ENCODE measurements around the gene MAN1C1. TPM values are rescaled to one million over a fixed set of nuclear protein-coding genes. Genes with fewer than 3 reads are reported as not detected.

MAN1C1 gene
- total RNA-seq, 6 experiments from 2014 or later = 10.7 to 38.8 (median 21.0) TPM

DNA sequence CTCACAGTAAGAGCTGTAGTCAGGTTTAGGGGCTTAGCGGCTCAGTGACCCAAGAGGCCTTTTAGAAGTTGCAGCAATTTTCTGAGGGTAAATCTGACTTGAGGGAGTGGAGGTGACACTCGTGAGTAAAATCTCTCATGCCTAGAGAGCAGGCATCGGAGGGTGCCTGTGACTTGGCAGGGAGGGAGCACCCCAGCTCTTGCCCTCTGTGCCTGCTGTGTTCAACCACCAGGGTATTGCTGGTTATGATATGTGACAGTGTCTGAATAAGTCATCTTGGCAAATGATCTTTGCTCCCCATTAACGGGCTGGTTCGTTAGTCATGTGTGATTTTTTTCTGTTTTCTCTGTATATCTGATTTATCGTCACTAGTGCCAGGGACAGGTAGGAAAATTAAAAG is 5.9 kb downstream of the MAN1C1 start:
- ATAC-seq (no peak), DNase-seq (no peak)
- Histone ChIP-seq H3K4me3 (no peak overlapping the region), H3K27me3 (no peaks in the 10 kb centered on the region), H3K4me1 (peaks cover 0 to 16% (median 7%) of the 10 kb centered on the region in 4 donors), H3K9me3 (no peaks in the 10 kb centered on the region), H3K36me3 (no peaks in the 10 kb centered on the region), H3K27ac (no peak overlapping the region)
- WGBS (ENCODE audit: insufficient coverage, low coverage, low lambda C conversion rate, missing lambda C conversion rate) = 80% methylated on average over 3 of the region's 6 CpGs
- TF ChIP-seq POLR2A (IDR thresholded peaks at IDR 0.05) = no peak
- TF ChIP-seq, protein P1, sequence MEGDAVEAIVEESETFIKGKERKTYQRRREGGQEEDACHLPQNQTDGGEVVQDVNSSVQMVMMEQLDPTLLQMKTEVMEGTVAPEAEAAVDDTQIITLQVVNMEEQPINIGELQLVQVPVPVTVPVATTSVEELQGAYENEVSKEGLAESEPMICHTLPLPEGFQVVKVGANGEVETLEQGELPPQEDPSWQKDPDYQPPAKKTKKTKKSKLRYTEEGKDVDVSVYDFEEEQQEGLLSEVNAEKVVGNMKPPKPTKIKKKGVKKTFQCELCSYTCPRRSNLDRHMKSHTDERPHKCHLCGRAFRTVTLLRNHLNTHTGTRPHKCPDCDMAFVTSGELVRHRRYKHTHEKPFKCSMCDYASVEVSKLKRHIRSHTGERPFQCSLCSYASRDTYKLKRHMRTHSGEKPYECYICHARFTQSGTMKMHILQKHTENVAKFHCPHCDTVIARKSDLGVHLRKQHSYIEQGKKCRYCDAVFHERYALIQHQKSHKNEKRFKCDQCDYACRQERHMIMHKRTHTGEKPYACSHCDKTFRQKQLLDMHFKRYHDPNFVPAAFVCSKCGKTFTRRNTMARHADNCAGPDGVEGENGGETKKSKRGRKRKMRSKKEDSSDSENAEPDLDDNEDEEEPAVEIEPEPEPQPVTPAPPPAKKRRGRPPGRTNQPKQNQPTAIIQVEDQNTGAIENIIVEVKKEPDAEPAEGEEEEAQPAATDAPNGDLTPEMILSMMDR (IDR thresholded peaks at IDR 0.05) = no peak
- intact Hi-C loops (cut with DNase I) = no loop called here

DNA sequence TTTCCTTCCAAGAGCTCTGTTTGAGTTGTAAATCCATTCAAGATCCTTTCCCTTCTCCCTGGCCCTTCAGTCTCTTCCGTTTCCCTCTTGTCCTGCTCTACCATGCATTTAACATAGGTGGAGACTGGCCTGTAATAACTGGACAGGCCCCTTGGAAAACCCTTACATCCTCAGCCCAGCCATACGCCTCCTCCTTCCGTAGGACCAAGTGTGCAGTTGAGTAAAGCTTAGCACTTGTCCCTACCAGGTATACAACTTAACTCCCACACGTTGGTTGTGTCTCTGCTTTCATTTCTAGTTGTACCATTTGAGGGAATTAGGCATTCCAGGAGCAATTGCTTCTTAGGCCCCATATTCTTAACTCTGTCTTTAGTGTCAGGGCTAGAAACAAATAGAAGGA is 6.4 kb downstream of the MAN1C1 start:
- Histone ChIP-seq H3K9me3 (no peaks in the 10 kb centered on the region), H3K27ac (no peak overlapping the region), H3K27me3 (no peaks in the 10 kb centered on the region), H3K4me1 (peaks cover 0 to 16% (median 4%) of the 10 kb centered on the region in 4 donors), H3K36me3 (no peaks in the 10 kb centered on the region), H3K4me3 (no peak overlapping the region)
- intact Hi-C loops (cut with DNase I) = no loop called here
- 45% methylated on average over 4 of the region's 4 CpGs for WGBS (ENCODE audit: insufficient coverage, low coverage, low lambda C conversion rate, missing lambda C conversion rate)
- TF ChIP-seq, protein P1 (IDR thresholded peaks at IDR 0.05) = no peak
- TF ChIP-seq POLR2A (IDR thresholded peaks at IDR 0.05) = no peak
- no peak for ATAC-seq
- DNase-seq = no peak

DNA sequence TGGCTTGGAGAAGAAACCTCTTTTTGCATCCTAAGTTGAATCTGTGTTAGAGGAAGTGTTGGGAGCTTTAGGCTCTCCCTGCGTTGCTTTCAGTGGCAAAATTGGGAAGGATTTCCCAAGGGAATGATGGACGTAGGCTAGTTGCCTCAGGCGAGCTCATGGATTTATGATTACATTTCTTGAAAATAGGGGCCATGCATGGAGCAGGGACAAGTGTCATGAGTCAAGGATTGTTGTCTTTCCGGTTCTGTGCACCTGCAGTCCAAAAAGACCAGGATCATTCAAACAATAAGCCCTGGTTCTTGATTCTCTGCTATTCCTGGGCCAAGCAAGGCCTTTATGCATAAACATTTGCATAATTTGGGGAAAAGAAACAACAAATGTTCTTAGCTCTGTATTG is 7.1 kb downstream of the MAN1C1 start:
- TF ChIP-seq, protein P1 (IDR thresholded peaks at IDR 0.05) = no peak
- TF ChIP-seq POLR2A (IDR thresholded peaks at IDR 0.05) = no peak
- H3K4me3 ChIP-seq = no peak overlapping the region
- WGBS (ENCODE audit: insufficient coverage, low coverage, low lambda C conversion rate, missing lambda C conversion rate) = 83% methylated on average over 3 of the region's 4 CpGs
- no peaks in the 10 kb centered on the region for H3K27me3 ChIP-seq
- H3K27ac ChIP-seq = no peak overlapping the region
- no peak for DNase-seq
- no peak for ATAC-seq
- H3K36me3 ChIP-seq = no peaks in the 10 kb centered on the region
- peaks cover 0 to 16% (median 4%) of the 10 kb centered on the region in 4 donors for H3K4me1 ChIP-seq
- no peaks in the 10 kb centered on the region for H3K9me3 ChIP-seq
- intact Hi-C loops (cut with DNase I) = no loop called here

DNA sequence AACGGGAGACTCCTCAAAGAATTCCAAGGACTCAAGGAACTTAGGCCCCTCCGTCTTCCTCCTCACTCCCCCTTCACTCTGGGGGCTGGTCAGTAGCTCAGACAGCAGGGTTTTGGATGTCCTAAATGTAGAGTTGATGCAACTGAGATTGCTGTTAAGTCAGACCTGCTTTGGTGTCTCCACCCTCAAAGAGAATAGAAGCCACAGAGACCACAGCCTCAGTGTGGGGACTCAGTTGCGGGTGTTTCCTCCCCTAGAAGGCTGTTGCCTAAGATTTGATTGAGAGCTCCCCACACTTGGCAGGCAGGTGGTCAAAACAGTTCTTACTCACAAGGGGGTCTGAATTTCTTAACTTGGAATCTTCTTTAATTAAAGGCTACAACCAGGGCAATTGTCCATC is 7.6 kb downstream of the MAN1C1 start:
- no peaks in the 10 kb centered on the region for H3K27me3 ChIP-seq
- 94% methylated on average over 3 of the region's 3 CpGs for whole genome bisulfite sequencing (ENCODE audit: insufficient coverage, low coverage, low lambda C conversion rate, missing lambda C conversion rate)
- no peak for DNase-seq
- no peak overlapping the region for H3K27ac ChIP-seq
- ATAC-seq = no peak
- H3K4me3 ChIP-seq = no peak overlapping the region
- intact Hi-C loops (cut with DNase I) = no loop called here
- H3K4me1 ChIP-seq = peaks cover 0 to 16% (median 4%) of the 10 kb centered on the region in 4 donors
- no peaks in the 10 kb centered on the region for H3K36me3 ChIP-seq
- no peak for TF ChIP-seq POLR2A (IDR thresholded peaks at IDR 0.05)
- TF ChIP-seq, protein P1 (IDR thresholded peaks at IDR 0.05) = no peak
- H3K9me3 ChIP-seq = no peaks in the 10 kb centered on the region

DNA sequence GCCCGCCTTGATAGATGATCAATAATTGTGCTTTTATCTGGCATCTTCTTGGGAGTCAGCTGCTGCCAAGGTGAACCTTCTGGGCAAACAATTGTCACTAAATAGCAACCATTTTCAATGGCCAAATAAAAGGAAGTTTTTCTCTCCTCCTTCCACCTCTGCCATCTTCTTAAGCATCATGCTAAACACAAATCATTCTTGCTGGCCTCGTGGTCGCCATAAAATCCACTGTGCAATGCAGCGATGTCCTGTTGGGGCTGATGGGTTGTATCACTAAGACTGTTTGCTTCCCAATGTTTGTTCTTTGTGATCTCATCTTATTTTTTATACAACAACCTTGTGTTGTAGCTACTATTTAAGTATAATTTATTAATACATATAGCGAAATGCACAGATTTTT is 8.0 kb downstream of the MAN1C1 start:
- Histone ChIP-seq H3K36me3 (no peaks in the 10 kb centered on the region), H3K4me1 (peaks cover 0 to 12% (median 4%) of the 10 kb centered on the region in 4 donors), H3K9me3 (no peaks in the 10 kb centered on the region), H3K4me3 (no peak overlapping the region), H3K27ac (no peak overlapping the region), H3K27me3 (no peaks in the 10 kb centered on the region)
- intact Hi-C loops (cut with DNase I) = no loop called here
- WGBS (ENCODE audit: insufficient coverage, low coverage, low lambda C conversion rate, missing lambda C conversion rate) = 69% methylated on average over 5 of the region's 5 CpGs
- TF ChIP-seq, protein P1 (IDR thresholded peaks at IDR 0.05) = no peak
- TF ChIP-seq POLR2A (IDR thresholded peaks at IDR 0.05) = no peak
- ATAC-seq = no peak
- DNase-seq = no peak
